NCI-H82 (cell line): ENCODE results near the gene KRTAP10-2.
"Not testable (repeated sequence)": the region's sequence is repeated elsewhere in the genome, so short reads cannot be mapped to it uniquely, and the experiment has no call there.

ENCODE experiments used
- DNase-seq: peaks from one replicate; lab custom pipeline; 2025; lab: John Stamatoyannopoulos, UW

KRTAP10-2 gene

GRCh38 chr21:44567481-44568171 is 16.3 kb upstream of the KRTAP10-2 start:
- no peak for DNase-seq

GRCh38 chr21:44566403-44566802 is 15.1 kb upstream of the KRTAP10-2 start:
- DNase-seq: no peak

GRCh38 chr21:44564886-44565598 is 13.7 kb upstream of the KRTAP10-2 start:
- DNase-seq: no peak

- no peak for DNase-seq
Observed at GRCh38 chr21:44564099-44564498, 12.8 kb upstream of the KRTAP10-2 start.

- DNase-seq: no peak
Observed at GRCh38 chr21:44558695-44559094, 7.4 kb upstream of the KRTAP10-2 start, which contains the start of gene KRTAP10-3. TSS of gene KRTAP10-3 (minus strand) at chr21:44558795. CDS start at chr21:44558715, 80 bp downstream.

- not testable (repeated sequence) for DNase-seq
Observed at GRCh38 chr21:44558329-44558675, 7.0 kb upstream of the KRTAP10-2 start.

- DNase-seq: no peak
Observed at GRCh38 chr21:44557491-44558328, 6.4 kb upstream of the KRTAP10-2 start.

GRCh38 chr21:44556879-44557278 is 5.6 kb upstream of the KRTAP10-2 start:
- no peak for DNase-seq

- no peak for DNase-seq
Observed at GRCh38 chr21:44555200-44555875, 4.0 kb upstream of the KRTAP10-2 start.

- DNase-seq: no peak
Observed at GRCh38 chr21:44552681-44553080, 1.4 kb upstream of the KRTAP10-2 start.

- DNase-seq: no peak
Observed at GRCh38 chr21:44552136-44552535, 831 bp upstream of the KRTAP10-2 start.

GRCh38 chr21:44550807-44551206 is 498 bp downstream of the KRTAP10-2 start:
- no peak for DNase-seq

- DNase-seq: not testable (repeated sequence)
Observed at GRCh38 chr21:44550285-44550684, 1.0 kb downstream of the KRTAP10-2 start.

- no peak for DNase-seq
Observed at GRCh38 chr21:44549525-44550211, 1.6 kb downstream of the KRTAP10-2 start.

GRCh38 chr21:44548922-44549321 is 2.4 kb downstream of the KRTAP10-2 start:
- DNase-seq: no peak

- no peak for DNase-seq
Observed at GRCh38 chr21:44548381-44548780, 2.9 kb downstream of the KRTAP10-2 start.

- no peak for DNase-seq
Observed at GRCh38 chr21:44547656-44548331, 3.5 kb downstream of the KRTAP10-2 start.

GRCh38 chr21:44544566-44544965 is 6.7 kb downstream of the KRTAP10-2 start:
- DNase-seq: no peak

GRCh38 chr21:44542716-44543115 is 8.6 kb downstream of the KRTAP10-2 start:
- DNase-seq: no peak

- no peak for DNase-seq
Observed at GRCh38 chr21:44540741-44541288, 10.5 kb downstream of the KRTAP10-2 start.
